ENCODE data around the gene ADAMTS12.

The ADAMTS12 gene

GRCh38 chr5:33608344-33609041 lies 283.3 kb downstream of the ADAMTS12 start:
- TF ChIP-seq GATA2 (IDR thresholded peaks at IDR 0.05; ENCODE audit: low read depth, low read length): peak; percentile 73
- TF ChIP-seq GATA3 (IDR thresholded peaks at IDR 0.05; ENCODE audit: low read depth, low read length): no peak

GRCh38 chr5:33604503-33604902 lies 287.3 kb downstream of the ADAMTS12 start:
- TF ChIP-seq GATA3 (IDR thresholded peaks at IDR 0.05; ENCODE audit: low read depth, low read length): no peak
- no peak for TF ChIP-seq GATA2 (IDR thresholded peaks at IDR 0.05; ENCODE audit: low read depth, low read length)

GRCh38 chr5:33601881-33602280 lies 289.9 kb downstream of the ADAMTS12 start:
- no peak for TF ChIP-seq GATA3 (IDR thresholded peaks at IDR 0.05; ENCODE audit: low read depth, low read length)
- no peak for TF ChIP-seq GATA2 (IDR thresholded peaks at IDR 0.05; ENCODE audit: low read depth, low read length)

- TF ChIP-seq GATA2 (IDR thresholded peaks at IDR 0.05; ENCODE audit: low read depth, low read length) (no peak), GATA3 (IDR thresholded peaks at IDR 0.05; ENCODE audit: low read depth, low read length) (no peak)
Measured at GRCh38 chr5:33595303-33595702, 296.5 kb downstream of the ADAMTS12 start.

- TF ChIP-seq GATA2 (IDR thresholded peaks at IDR 0.05; ENCODE audit: low read depth, low read length): no peak
- no peak for TF ChIP-seq GATA3 (IDR thresholded peaks at IDR 0.05; ENCODE audit: low read depth, low read length)
Measured at GRCh38 chr5:33594006-33594405, 297.8 kb downstream of the ADAMTS12 start.

GRCh38 chr5:33592245-33592644 lies 299.5 kb downstream of the ADAMTS12 start:
- TF ChIP-seq GATA3 (IDR thresholded peaks at IDR 0.05; ENCODE audit: low read depth, low read length) (no peak), GATA2 (IDR thresholded peaks at IDR 0.05; ENCODE audit: low read depth, low read length) (no peak)

GRCh38 chr5:33588654-33589372 lies 303.0 kb downstream of the ADAMTS12 start:
- no peak for TF ChIP-seq GATA2 (IDR thresholded peaks at IDR 0.05; ENCODE audit: low read depth, low read length)
- TF ChIP-seq GATA3 (IDR thresholded peaks at IDR 0.05; ENCODE audit: low read depth, low read length): no peak

GRCh38 chr5:33583332-33583731 lies 308.5 kb downstream of the ADAMTS12 start:
- TF ChIP-seq GATA2 (IDR thresholded peaks at IDR 0.05; ENCODE audit: low read depth, low read length) (no peak), GATA3 (IDR thresholded peaks at IDR 0.05; ENCODE audit: low read depth, low read length) (no peak)

GRCh38 chr5:33582417-33582816 lies 309.4 kb downstream of the ADAMTS12 start:
- TF ChIP-seq GATA3 (IDR thresholded peaks at IDR 0.05; ENCODE audit: low read depth, low read length) (no peak), GATA2 (IDR thresholded peaks at IDR 0.05; ENCODE audit: low read depth, low read length) (no peak)

GRCh38 chr5:33579789-33580188 lies 312.0 kb downstream of the ADAMTS12 start:
- no peak for TF ChIP-seq GATA2 (IDR thresholded peaks at IDR 0.05; ENCODE audit: low read depth, low read length)
- TF ChIP-seq GATA3 (IDR thresholded peaks at IDR 0.05; ENCODE audit: low read depth, low read length): no peak

GRCh38 chr5:33579152-33579551 lies 312.6 kb downstream of the ADAMTS12 start:
- no peak for TF ChIP-seq GATA2 (IDR thresholded peaks at IDR 0.05; ENCODE audit: low read depth, low read length)
- TF ChIP-seq GATA3 (IDR thresholded peaks at IDR 0.05; ENCODE audit: low read depth, low read length): no peak

GRCh38 chr5:33576726-33577590 lies 314.8 kb downstream of the ADAMTS12 start:
- TF ChIP-seq GATA3 (IDR thresholded peaks at IDR 0.05; ENCODE audit: low read depth, low read length): no peak
- no peak for TF ChIP-seq GATA2 (IDR thresholded peaks at IDR 0.05; ENCODE audit: low read depth, low read length)

- TF ChIP-seq GATA3 (IDR thresholded peaks at IDR 0.05; ENCODE audit: low read depth, low read length): no peak
- no peak for TF ChIP-seq GATA2 (IDR thresholded peaks at IDR 0.05; ENCODE audit: low read depth, low read length)
Measured at GRCh38 chr5:33565324-33565723, 326.5 kb downstream of the ADAMTS12 start.

Measured in SH-SY5Y (cell line).